Left colon (tissue), 2 donors: ENCODE measurements around the gene PPP1R3G. TPM values are rescaled to one million over a fixed set of nuclear protein-coding genes. Genes with fewer than 3 reads are reported as not detected.
A peak's percentile ranks its signal among the peaks of the same experiment; 100 is the strongest.
"Not testable (repeated sequence)": the region's sequence is repeated elsewhere in the genome, so short reads cannot be mapped to it uniquely, and the experiment has no call there.

ENCODE experiments used
- ATAC-seq: fragments of 200-7000 bp; cut with Tn5 transposase; one replicate; pipeline ENCODE4 v1.9.1; 2020; ENCODE audit warnings: mild to moderate bottlenecking, moderate library complexity
- DNase-seq, 2 donors: peaks; one replicate each; pipeline ENCODE4 v3.0.0-alpha.2; 2020
- intact Hi-C, 2 donors: fragments of 100-400 bp; cut with DNase I in 1 of 2; cut with micrococcal nuclease in 1 of 2; formaldehyde crosslinking; loops; one replicate each; pipeline versions ENCODE4 v1.11.2 to v1.14.0; 2022; cut with DNase I, micrococcal nuclease
- total RNA-seq, 2 donors: library from RNA; stranded (reverse); fragmentation: NEBNext Ultra II Directional; extraction: Animal tissue kit (Norgen Biotek cat#: 25700); gene quantifications; one replicate each; pipeline ENCODE4 v1.2.1, GENCODE V29; 2021
- donor health status: DM: no; HTN: no; CAD: no.
- donor health status: DM: yes; HTN: yes; CAD: no.

The PPP1R3G gene
- total RNA-seq, 2 donors from 2014 or later: 0.98 to 1.6 TPM

DNA sequence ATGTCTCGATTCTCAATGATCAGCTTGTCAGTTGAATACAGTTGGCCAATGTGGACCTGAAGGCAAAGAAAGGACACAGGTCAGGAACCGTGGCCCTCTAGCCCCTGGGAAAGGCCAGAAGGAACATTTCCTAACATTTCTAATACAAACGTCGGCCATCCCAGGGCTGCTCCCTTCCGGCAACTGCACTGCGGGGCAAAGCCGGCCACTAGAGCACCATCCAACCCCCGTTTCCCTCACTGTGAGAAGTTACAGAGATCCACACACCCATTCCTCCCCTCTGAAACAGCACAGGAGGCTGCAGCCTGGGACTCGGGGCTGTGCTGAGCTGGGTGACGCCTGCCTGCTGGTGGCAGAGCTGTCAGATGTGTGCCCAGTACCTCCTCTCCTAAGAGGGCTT is 24.3 kb downstream of the PPP1R3G start:
- DNase-seq (no peak), ATAC-seq (no peak)
- intact Hi-C loops: no loop called here

DNA sequence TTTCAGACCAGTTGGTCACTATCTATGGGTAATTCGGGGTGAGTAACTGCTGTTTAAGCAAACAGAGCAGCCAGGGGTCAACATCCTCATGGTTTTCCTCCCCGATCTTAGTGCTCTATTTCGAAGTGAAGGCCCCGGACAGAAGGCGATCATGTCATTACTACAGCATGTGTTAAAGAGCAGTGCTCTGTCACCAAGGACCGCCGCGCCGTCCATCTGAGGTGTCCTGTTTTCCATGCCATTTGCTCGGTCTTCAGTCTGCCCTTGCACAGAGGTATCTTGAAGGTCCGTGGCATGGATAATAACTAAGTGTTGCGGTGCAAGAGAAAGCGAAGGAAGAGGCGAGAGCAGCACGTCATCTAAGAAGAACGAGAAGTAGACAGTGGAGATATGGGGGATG is 25.1 kb downstream of the PPP1R3G start:
- DNase-seq: no peak
- intact Hi-C loops: no loop called here
- no peak for ATAC-seq

DNA sequence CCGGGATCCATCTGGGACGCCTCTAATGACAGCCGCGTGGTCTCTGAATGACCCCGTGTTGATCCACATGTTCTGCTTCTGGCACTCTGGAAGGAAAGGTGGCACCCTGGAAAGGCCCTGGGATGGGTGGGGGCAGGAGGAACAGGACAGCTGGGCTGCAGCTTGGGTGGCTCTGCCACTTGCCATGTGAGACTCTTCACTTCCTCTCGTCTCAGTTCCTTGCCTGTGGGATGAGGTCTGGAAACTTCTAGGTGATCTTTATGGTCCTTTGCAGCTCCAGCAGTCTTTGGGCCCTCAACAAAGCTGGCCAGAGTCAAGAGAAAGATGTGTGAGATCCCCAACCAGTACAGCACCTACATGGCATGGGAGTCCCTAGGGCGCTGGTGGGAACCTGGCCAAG is 26.5 kb downstream of the PPP1R3G start:
- intact Hi-C loops: no loop called here
- DNase-seq (no peak), ATAC-seq (no peak)

DNA sequence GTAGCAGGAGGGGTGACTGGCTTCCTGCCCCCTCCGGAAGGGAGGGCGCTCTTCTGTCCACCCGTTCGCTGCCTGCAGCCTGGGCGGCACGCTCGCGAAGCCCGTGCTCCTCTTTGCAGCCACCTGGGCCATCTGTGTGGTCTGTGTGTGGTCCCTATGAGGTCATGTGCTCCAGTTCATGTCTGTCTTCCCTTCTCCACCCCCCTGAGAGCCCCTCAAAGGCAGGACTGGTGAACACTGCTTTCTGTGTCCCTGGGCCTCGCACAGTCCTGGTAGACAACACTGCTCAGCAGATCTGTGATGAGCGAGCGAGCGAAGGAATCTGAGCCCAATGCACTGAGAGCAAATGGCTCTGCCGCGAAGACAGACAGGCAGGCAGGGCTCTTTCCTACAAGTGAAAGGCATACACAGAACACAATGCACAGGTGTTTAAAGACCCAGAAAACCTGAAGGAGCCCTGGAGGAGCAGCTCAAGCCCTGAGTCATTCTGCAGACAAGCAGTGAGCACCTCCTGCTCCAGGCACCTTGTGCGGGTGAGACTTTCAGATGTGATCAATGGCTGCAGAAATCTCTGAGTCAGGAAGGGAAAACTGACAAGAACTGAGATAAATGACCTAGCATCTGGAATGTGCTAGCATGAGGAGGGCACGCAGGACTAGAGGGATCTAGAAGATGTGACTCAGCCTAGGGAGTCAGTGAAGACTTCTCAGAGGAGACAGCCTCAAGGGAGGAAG is 27.1 kb downstream of the PPP1R3G start:
- ATAC-seq (no peak), DNase-seq (no peak)
- intact Hi-C loops: no loop called here

DNA sequence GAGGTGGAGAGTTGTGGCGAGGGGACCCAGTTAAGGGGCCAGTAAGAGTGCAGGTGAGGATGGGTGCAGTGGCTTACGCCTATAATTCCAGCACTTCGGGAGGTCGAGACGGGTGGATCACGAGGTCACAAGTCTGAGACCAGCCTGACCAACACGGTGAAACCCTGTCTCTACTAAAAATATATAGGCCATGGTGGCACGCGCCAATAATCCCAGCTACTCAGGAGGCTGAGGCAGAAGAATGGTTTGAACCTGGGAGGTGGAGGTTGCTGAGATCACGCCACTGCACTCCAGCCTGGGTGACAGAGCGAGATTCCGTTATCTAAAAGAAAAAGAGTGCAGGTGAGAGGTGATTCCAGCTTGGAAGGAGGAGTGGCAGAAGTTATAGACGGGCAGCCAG is 28.0 kb downstream of the PPP1R3G start:
- DNase-seq (no peak), ATAC-seq (no peak)
- intact Hi-C loops: no loop called here

DNA sequence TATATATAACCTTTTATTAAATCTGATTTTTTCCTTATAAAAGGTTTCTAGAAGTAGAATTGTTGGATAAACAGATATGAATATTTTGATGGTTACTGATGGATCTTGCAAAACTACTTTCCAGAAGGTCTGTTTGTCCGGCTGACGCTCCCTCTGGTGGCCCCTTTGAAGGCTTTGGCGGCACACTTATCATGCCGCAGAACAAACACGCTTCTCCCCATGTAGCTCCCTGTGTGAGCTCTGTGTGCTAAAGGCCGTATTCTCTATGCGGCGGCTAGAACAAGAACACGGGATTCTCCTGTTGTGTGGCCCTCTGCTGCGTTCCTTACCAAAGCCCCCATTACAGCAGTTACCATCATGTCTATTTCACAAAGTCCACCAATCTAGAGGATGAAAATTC is 30.0 kb downstream of the PPP1R3G start:
- ATAC-seq (peak; percentile 93), DNase-seq (peak in 1 of 2 donors; percentile 45)
- intact Hi-C loops: no loop called here

DNA sequence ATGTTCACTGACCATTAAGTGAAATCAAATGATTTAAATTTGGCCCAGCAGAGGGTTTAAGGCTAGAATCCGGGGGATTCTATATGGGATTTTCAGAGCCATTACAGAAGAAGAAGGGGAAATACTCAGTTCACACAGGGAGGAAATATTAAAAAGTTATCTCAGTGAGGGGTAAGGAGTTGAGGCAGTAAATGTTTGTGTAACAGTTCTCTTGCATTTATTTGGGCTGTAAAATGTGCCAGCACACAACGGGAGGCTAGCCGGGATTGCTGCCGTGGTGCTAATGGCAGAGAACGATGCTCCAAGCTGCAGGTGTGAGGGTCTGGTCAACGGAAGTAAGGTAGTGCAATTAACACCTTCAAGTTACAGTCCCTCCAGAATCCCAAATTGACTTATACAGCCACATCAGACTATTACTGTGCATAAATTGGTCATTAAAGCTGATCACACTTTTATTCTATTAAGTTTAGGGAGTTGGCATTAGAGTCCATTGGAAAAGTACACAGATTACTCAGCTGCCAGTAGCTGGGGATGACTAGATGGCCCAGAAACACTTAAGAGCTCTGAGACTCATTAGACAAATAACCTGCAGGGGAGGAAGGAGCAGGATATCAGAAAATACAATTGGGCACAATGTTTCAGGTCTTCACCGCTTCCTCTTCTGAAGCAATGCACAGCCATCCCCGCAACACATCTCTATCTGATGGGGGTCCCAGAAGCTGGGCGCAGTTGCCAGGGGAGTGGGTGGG is 31.3 kb downstream of the PPP1R3G start:
- intact Hi-C loops: no loop called here
- DNase-seq (no peak), ATAC-seq (no peak)

DNA sequence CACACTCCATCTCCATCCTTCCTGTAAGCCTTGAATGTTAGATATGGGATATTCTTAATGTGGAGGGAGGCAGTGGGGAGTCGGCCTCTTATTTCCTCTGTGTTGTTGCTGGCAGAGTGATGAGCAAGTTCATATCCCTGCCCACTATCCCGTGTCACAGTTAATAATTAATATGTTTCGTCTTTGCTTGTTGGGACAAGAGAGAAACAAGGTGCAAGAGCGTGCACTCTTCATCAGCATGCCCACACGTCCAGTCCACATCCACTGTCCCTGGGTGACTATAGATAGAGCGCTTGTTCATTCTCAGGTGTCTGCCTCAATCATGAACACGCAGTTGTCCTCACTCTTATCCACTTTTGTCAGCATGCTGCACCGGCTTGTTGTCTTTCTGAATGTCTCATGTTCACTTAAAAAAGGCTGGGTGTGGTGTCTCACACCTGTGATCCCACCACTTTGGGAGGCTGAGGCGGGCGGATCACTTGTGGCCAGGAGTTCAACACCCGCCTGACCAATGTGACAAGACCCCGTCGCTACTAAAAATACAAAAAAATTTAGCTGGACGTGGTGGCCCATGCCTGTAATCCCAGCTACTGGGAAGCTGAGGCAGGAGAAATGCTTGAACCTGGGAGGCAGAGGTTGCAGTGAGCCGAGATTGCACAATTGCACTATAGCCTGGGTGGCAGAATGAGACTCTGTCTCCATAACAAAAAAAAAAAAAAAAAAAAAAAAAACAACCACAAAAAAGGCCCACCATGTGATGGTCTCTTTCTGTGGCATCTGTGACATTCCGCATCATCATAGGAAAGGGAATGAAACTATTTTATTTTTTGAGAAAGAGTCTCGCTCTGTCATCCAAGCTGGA is 34.2 kb downstream of the PPP1R3G start:
- intact Hi-C loops: no loop called here
- ATAC-seq: no peak
- DNase-seq: no peak

DNA sequence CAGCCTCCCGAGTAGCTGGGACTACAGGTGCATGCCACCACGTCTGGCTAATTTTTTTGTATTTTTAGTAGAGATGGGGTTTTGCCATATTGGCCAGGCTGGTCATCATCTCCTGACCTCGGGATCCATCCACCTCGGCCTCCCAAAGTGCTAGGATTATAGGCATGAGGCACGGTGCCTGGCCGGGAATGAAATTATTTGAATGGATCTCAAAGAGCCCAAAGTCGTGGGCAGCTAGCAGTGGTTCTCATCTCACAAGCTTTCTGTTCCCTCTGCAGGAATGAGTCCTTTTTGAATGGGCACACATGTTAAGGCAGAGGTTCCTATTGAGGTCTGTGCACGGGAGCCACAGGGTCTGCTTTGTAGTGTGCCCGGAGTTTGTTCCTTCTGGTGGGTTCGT is 34.9 kb downstream of the PPP1R3G start:
- intact Hi-C loops: no loop called here

DNA sequence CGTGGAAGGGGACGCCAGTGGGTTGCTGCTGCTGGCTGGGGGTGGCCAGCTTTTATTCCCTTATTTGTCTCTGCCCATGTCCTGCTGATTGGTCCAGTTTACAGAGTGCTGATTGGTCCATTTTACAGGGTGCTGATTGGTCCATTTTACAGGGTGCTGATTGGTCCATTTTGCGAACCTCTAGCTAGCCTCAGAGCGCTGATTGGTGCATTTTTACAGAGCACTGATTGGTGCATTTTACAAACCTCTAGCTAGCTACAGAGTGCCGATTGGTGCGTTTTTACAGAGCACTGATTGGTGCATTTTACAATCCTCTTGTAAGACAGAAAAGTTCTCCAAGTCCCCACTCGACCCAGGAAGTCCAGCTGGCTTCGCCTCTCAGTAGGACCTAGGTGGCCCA is 35.4 kb downstream of the PPP1R3G start:
- DNase-seq, intact Hi-C loops, ATAC-seq: not testable (repeated sequence)

More for the DNA sequence above, 34.9 kb downstream of the PPP1R3G start:
- ATAC-seq (no peak), DNase-seq (no peak)

DNA sequence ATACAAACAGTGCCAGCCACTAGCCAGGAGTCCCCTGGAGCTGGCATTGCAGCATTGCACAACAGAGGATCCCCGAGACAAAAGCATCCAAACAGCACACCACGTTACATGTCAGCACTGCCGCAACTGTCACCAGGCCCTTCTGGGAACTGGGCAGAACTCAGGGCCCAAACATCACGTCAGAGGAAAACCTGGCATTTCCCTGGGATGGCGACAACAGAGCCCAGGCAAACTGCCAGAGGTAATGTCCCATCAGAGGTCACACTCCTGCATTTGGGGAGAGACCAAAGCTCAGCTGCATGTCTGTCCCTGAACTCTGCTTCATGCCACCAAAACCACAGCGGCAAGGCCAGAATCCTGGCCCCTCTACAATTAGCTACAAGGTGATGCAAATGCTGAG is 36.3 kb downstream of the PPP1R3G start:
- intact Hi-C loops: no loop called here
- no peak for ATAC-seq
- no peak for DNase-seq

DNA sequence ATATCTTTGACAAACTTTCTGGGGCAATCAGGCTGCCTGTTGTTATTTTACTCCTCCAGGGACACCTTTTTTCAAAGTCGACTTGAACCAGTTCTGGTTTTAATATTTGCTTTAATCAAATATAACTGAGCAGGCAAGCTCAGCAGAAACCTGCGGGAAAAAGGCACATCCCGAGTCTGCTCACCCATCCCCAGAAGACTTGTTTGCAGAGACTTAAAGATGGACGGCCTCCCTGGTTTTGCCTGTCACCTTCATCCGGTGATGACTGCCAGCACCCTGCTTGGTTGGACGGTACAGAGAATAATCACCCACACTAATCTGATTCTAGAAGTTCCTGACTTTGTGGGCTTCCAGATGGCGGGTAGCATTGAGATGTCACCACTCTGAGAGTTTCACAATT is 36.8 kb downstream of the PPP1R3G start:
- intact Hi-C loops: no loop called here
- ATAC-seq: no peak
- no peak for DNase-seq

DNA sequence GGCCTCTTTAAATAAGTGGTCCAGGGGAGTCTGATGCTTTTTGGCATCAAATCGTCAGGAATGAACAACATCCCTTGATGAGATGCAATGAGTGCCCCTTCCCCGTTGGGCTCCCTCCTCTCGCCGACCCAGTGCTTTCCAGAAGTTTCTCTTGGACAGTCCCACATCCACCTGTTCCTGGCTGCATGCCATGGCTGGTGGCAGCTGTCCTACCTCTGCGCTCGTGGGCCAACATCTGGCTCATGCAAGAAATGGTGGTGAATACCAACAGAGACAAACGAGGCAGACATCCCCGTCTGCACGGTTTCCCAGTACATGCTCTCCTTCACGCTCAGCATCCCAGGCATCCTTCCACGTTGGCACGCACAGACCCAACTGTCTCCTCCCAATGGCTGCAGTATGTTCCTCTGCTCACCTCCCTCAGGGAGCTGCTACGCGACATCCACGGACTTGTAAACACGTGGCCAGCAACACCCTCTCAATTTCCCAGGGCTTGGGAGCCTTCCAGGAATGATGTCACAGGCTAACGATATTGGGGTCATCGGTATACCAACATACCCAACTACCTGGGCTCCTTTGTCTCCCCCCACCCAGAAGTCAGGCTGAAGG is 37.5 kb downstream of the PPP1R3G start:
- intact Hi-C loops: no loop called here
- DNase-seq: no peak
- ATAC-seq: no peak

DNA sequence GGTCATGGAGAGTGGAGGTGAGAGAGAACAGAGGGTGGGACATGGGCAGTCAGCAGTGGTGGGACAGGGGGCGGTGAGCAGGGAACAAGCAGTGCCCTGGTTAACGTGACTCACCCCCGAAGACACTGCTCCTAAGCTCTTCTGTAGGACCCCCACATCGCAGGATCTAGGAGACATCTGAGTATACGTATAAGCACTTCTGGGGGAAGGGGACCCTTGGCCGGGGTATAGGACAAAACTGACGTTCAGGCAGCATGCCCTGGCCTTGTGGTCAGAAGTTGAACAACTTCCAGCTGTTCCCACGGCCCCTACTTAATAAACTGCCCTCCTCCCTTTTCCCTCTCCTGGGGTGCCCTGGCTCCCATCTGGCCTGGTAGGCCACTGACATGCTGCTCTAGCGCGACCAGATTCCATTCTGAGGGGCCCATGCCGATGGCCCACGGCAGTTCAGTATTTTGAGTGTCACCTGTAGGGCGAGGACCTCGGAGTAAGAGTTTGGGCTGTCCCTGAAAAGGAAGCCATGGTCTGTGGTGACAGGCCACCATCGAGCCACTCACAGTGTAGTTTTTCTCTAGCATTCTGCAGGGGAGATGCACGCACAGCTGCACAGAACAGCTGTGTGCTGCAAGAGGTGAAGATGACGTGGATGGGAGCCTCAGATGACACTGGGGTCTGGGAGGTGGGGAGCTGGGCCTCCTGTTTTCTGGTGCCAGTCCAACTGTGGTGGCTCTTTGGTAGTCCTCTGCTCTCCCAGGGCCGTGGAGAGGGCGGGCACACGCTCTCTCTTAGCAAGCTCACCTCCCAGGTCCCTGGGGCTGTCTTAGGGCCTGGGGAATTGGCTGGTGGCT is 38.4 kb downstream of the PPP1R3G start:
- DNase-seq: no peak
- intact Hi-C loops: no loop called here
- no peak for ATAC-seq

DNA sequence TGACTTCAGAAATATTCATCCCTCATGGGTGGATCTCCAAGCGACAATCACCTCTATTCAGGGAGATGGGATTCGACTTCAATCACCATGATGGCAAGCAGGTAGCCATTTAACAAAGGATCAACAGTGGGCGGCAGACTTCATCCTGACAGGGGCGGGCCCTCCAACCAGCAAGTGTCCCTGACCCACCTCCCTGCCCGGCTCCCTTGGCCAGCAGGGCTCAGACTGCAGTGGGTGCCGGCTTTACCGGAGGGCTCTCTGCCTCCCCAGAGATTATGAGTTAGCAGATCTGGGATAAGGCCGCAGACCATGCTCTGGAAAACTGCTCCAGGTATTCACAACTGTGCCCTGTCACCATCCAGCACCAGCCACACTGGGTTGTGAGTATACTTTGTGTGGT is 39.4 kb downstream of the PPP1R3G start:
- ATAC-seq: no peak
- DNase-seq: no peak
- intact Hi-C loops: no loop called here

DNA sequence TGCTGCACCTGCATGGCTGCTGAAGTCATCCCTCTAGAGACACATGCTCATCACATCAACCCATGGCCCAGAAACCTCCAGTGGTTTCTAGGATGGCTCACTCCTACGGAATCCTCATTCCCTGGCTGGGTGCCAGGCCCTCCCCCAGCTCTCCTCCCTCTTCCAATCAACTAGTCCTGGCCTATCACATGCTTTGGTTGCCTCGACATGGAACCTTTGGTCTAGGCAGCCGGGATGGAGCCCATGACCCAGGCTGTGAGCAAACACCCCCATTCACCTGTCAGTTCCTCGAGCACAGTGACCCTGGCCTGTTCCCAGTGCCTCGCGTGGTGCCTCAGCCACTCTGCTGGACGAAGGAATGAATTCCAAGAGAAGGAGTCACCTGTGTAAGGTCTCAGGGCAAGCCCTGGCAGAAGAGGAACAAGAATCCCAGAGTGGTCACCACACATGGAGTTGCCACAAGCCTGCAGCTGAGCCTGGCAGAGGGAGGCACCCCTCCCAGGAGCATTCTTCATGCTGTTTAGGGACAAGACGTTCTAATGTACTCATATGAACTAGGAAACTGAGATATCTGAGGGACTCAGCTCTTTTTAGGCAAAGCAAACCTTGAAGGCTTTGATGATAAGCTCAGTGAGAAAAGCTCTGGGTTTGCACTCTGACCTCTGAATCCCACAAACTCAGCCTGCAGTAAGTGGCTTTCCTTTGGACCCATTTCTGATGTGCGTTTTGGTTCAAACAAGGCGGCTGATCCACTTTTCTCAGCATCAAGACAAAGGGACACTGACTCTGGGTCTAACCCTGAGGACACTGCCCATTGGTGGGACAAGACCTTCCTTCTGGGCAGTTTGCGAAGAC is 40.2 kb downstream of the PPP1R3G start:
- no peak for ATAC-seq
- no peak for DNase-seq
- intact Hi-C loops: no loop called here

DNA sequence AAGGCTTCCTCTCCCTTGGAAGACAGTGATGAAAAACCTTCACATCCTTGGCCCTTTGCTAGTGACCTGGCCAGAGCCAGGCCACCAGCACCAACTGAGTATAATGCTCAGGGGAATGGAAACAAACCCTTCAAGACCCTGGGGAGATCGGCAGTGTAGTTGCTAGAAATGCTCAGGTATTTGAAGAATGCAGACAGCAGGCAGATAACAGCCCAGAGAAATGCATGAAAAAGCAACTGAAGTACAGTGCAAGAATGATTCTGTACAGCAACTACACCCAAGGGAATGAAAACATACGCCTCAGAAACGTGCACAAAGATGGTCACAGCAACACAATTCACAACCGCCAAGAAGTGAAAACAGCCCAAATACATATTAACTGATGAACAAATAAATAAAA is 41.1 kb downstream of the PPP1R3G start:
- DNase-seq: no peak
- ATAC-seq: no peak
- intact Hi-C loops: no loop called here
